Liver (tissue), 3 donors: ENCODE results near the gene CFAP157.

Experiments
- EGR1 ChIP-seq, 2 donors: IDR thresholded peaks; 2 replicates each; pipeline ENCODE4 v1.6.1; 2016 to 2018; ENCODE audit warnings: antibody characterized with exemption in 2 of 2, low read depth in 2 of 2
- FOXA1 ChIP-seq: IDR thresholded peaks from 2 replicates; pipeline ENCODE4 v1.6.1; 2016; ENCODE audit warnings: antibody characterized with exemption
- GABPA ChIP-seq, 2 donors: IDR thresholded peaks in 1 of 2; conservative IDR thresholded peaks in 1 of 2; 2 replicates each; pipeline ENCODE4 v1.6.1; 2016; ENCODE audit warnings: antibody characterized with exemption in 2 of 2, mild to moderate bottlenecking in 1 of 2, moderate library complexity in 1 of 2
- RAD21 ChIP-seq, 2 donors: IDR thresholded peaks; 2 replicates each; pipeline ENCODE4 v1.6.1; 2016; ENCODE audit warnings: antibody characterized with exemption in 2 of 2, mild to moderate bottlenecking in 2 of 2
- RXRA ChIP-seq, 2 donors: IDR thresholded peaks; 2 replicates each; pipeline ENCODE4 v1.6.1; 2017 to 2018; ENCODE audit warnings: antibody characterized with exemption in 2 of 2, mild to moderate bottlenecking in 1 of 2
- SP1 ChIP-seq: IDR thresholded peaks from 2 replicates; pipeline ENCODE4 v1.6.1; 2018; ENCODE audit warnings: antibody characterized with exemption, mild to moderate bottlenecking
- TAF1 ChIP-seq: conservative IDR thresholded peaks from 2 replicates; pipeline ENCODE4 v1.6.1; 2016; ENCODE audit warnings: antibody characterized with exemption, mild to moderate bottlenecking
- YY1 ChIP-seq: IDR thresholded peaks from 2 replicates; pipeline ENCODE4 v1.6.1; 2016; ENCODE audit warnings: antibody characterized with exemption, mild to moderate bottlenecking
- TF ChIP-seq, protein P1 (sequence below): fragments of 150-350 bp; IDR thresholded peaks from 2 replicates; pipeline ENCODE4 v1.5.1; 2017; ENCODE audit warnings: improper control_type of control experiment, low read depth, low read length; ENCODE audit not compliant: missing input control
- TF ChIP-seq, protein P2 (sequence below): IDR thresholded peaks from 2 replicates; pipeline ENCODE4 v1.6.1; 2016; ENCODE audit warnings: antibody characterized with exemption, mild to moderate bottlenecking
- TF ChIP-seq, protein P3 (sequence below): IDR thresholded peaks from 2 replicates; pipeline ENCODE4 v1.6.1; 2016; ENCODE audit warnings: antibody characterized with exemption
- TF ChIP-seq, protein P4 (sequence below): IDR thresholded peaks from 2 replicates; pipeline ENCODE4 v1.6.1; 2016; ENCODE audit warnings: antibody characterized with exemption
- TF ChIP-seq, protein P5 (sequence below): IDR thresholded peaks from 2 replicates; pipeline ENCODE4 v1.6.1; 2016; ENCODE audit warnings: antibody characterized with exemption
- donor health status: healthy.
- donor health status: healthy.

DNA sequence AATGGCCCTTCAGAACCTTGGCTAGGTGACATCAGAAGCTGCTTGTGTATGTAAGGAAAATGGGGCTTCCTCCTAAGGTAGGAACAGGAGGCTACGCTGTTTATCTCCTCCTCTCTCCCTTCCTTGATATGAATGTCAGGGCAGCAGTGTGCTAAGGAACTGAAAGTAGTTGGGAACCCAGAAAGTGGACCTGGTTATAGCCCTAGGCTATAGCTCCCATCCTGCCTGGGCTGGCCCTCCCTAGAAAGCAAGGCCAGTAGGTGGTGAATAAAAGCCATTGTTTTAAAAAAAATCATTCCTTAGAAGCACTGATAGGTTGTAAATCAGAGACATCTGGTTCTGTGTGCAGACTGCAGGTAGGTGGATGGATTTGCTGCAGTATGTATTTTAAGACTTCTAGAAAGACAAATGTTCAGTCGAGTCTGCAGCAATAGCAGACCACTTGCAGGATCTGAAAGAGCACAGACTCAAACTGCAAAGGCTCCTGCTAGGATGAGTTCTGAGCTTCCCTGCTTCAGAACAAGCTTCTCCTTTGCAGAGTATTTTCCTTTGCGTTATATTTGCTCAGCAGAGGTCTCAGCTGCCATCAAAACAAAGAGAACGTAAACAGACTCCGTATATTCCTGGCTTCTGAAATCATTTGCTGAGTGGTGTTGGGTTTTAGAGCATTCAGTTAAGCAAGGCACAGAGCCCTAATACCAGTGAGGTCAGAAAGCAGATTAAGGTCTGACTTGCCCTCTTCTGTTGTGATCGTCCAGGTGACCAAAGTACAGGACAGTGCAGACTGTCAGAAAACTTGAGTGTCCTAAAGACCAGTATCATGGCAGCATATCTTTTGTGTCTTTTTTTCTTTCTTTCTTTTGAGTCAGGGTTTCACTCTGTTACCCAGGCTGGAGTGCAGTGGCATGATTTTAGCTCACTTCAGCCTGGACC lies 20.1 kb upstream of the CFAP157 start:
- TF ChIP-seq, protein P1, sequence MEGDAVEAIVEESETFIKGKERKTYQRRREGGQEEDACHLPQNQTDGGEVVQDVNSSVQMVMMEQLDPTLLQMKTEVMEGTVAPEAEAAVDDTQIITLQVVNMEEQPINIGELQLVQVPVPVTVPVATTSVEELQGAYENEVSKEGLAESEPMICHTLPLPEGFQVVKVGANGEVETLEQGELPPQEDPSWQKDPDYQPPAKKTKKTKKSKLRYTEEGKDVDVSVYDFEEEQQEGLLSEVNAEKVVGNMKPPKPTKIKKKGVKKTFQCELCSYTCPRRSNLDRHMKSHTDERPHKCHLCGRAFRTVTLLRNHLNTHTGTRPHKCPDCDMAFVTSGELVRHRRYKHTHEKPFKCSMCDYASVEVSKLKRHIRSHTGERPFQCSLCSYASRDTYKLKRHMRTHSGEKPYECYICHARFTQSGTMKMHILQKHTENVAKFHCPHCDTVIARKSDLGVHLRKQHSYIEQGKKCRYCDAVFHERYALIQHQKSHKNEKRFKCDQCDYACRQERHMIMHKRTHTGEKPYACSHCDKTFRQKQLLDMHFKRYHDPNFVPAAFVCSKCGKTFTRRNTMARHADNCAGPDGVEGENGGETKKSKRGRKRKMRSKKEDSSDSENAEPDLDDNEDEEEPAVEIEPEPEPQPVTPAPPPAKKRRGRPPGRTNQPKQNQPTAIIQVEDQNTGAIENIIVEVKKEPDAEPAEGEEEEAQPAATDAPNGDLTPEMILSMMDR, result no peak
- TF ChIP-seq, protein P2, sequence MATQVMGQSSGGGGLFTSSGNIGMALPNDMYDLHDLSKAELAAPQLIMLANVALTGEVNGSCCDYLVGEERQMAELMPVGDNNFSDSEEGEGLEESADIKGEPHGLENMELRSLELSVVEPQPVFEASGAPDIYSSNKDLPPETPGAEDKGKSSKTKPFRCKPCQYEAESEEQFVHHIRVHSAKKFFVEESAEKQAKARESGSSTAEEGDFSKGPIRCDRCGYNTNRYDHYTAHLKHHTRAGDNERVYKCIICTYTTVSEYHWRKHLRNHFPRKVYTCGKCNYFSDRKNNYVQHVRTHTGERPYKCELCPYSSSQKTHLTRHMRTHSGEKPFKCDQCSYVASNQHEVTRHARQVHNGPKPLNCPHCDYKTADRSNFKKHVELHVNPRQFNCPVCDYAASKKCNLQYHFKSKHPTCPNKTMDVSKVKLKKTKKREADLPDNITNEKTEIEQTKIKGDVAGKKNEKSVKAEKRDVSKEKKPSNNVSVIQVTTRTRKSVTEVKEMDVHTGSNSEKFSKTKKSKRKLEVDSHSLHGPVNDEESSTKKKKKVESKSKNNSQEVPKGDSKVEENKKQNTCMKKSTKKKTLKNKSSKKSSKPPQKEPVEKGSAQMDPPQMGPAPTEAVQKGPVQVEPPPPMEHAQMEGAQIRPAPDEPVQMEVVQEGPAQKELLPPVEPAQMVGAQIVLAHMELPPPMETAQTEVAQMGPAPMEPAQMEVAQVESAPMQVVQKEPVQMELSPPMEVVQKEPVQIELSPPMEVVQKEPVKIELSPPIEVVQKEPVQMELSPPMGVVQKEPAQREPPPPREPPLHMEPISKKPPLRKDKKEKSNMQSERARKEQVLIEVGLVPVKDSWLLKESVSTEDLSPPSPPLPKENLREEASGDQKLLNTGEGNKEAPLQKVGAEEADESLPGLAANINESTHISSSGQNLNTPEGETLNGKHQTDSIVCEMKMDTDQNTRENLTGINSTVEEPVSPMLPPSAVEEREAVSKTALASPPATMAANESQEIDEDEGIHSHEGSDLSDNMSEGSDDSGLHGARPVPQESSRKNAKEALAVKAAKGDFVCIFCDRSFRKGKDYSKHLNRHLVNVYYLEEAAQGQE, result no peak
- TF ChIP-seq RXRA (IDR thresholded peaks at IDR 0.05) (no peak), FOXA1 (no peak), SP1 (no peak), GABPA (IDR thresholded peaks at IDR 0.05 in 1 of 2, conservative IDR thresholded peaks at IDR 0.05 in 1 of 2) (no peak), TAF1 (no peak), RAD21 (IDR thresholded peaks at IDR 0.05) (no peak), YY1 (no peak), EGR1 (IDR thresholded peaks at IDR 0.05; ENCODE audit: low read depth in 2 of 2) (no peak)
- TF ChIP-seq, protein P3, sequence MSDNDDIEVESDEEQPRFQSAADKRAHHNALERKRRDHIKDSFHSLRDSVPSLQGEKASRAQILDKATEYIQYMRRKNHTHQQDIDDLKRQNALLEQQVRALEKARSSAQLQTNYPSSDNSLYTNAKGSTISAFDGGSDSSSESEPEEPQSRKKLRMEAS, result no peak
- TF ChIP-seq, protein P4, sequence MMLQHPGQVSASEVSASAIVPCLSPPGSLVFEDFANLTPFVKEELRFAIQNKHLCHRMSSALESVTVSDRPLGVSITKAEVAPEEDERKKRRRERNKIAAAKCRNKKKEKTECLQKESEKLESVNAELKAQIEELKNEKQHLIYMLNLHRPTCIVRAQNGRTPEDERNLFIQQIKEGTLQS, result no peak
- TF ChIP-seq, protein P5, sequence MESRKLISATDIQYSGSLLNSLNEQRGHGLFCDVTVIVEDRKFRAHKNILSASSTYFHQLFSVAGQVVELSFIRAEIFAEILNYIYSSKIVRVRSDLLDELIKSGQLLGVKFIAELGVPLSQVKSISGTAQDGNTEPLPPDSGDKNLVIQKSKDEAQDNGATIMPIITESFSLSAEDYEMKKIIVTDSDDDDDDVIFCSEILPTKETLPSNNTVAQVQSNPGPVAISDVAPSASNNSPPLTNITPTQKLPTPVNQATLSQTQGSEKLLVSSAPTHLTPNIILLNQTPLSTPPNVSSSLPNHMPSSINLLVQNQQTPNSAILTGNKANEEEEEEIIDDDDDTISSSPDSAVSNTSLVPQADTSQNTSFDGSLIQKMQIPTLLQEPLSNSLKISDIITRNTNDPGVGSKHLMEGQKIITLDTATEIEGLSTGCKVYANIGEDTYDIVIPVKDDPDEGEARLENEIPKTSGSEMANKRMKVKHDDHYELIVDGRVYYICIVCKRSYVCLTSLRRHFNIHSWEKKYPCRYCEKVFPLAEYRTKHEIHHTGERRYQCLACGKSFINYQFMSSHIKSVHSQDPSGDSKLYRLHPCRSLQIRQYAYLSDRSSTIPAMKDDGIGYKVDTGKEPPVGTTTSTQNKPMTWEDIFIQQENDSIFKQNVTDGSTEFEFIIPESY, result no peak
